T1000 (cell line): ENCODE results near the gene LYST.
"Not testable (repeated sequence)": the region's sequence is repeated elsewhere in the genome, so short reads cannot be mapped to it uniquely, and the experiment has no call there.

ENCODE experiments used
- DNase-seq: peaks from one replicate; lab custom pipeline; 2025; ENCODE audit warnings: mixed read lengths; lab: John Stamatoyannopoulos, UW

The LYST gene

DNA sequence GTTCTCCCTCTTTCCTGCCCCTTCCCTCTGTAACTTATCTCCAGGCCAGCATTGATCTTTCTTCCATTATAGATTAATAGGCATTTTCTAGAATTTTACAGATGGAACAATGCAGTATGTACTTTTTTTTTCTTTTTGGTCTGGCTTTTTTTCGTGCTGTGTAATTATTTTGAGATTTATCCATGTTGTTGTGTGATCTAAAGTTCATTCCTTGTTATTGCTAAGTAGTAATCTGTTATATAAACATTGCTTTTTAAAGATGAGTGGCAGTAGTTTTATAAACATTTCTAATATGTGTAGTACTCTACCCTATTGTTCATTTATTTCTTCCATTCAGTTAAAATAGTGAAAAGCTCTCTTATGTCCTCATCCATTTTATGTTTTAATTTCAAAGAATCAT, 5.9 kb downstream of the LYST start:
- DNase-seq = no peak

GRCh38 chr1:235859789-235860188, 6.9 kb downstream of the LYST start:
- no peak for DNase-seq

- DNase-seq = no peak
Observed at GRCh38 chr1:235858766-235859165, 7.9 kb downstream of the LYST start.

DNA sequence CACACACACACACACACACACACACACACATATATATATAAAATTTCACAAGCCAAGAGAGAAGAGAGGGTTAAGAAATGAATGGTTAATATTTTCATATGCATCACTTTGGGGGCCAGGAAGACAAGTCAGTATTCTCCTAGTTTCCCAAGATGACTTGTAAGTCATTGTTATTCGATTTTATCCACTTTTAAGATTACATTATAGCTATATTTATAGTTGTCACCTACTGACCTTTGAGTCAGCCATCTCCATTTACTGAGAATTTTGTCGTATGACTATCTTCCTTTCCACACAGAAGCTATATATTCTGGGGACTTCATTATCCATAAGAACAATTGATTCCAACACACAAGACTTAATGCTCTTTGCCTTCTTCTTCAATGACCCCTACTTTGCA, 8.9 kb downstream of the LYST start:
- no peak for DNase-seq

GRCh38 chr1:235855811-235856429, 10.8 kb downstream of the LYST start:
- no peak for DNase-seq

- DNase-seq = no peak
Observed at GRCh38 chr1:235854347-235854746, 12.4 kb downstream of the LYST start.

GRCh38 chr1:235853653-235854052, 13.1 kb downstream of the LYST start:
- no peak for DNase-seq

DNA sequence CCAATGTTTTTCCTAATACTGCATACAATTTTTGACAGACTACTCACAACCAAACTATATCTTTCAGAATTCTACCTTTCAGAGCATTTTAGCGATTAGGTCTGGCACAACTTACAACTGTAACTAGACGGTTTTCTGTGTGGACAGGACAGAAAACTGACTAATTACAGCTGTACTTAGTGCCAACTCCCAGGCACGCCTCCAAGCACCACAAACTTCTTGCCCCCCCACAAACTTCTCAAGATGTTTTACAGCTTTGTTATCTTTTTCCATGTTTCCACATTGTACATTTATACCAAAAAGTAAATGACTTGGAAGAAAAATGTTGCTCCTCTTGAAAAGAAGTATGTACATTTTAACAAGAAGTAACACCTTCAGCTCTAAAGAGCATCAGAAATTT, 13.8 kb downstream of the LYST start:
- DNase-seq = no peak

GRCh38 chr1:235851939-235852338, 14.8 kb downstream of the LYST start:
- DNase-seq = no peak

DNA sequence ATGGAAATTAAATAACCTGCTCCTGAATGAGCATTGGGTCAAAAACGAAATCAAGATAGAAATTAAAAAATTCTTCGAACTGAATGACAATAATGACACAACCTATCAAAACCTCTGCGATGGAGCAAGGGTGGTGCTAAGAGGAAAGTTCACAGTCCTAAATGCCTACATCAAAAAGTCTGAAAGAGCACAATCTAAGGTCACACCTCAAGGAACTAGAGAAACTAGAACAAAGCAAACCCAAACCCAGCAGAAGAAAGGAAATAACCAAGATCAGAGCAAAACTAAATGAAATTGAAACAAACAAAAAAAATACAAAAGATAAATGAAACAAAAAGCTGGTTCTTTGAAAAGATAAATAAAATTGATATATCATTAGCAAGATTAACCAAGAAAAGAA, 18.5 kb downstream of the LYST start:
- not testable (repeated sequence) for DNase-seq

DNA sequence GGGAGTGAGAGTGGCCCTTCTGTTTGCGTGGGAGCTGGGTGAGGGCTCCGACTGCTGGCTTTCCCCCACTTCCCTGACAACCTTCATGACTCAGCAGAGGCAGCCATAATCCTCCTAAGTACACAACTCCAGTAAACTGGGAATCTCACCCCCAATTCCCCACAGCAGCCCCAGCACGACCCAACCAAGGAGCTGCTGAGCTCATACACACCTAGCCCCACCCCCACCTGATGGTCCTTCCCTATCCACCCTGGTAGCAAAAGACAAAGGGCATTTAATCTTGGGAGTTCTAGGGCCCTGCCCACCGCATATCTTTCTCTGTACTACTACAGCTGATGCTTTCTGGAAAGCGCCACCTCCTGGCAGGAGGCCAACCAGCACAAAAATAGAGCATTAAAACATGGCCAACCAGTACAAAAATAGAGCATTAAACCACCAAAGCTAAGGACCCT, 21.0 kb downstream of the LYST start:
- DNase-seq = not testable (repeated sequence)

- no peak for DNase-seq
Observed at GRCh38 chr1:235844776-235845175, 21.9 kb downstream of the LYST start.

DNA sequence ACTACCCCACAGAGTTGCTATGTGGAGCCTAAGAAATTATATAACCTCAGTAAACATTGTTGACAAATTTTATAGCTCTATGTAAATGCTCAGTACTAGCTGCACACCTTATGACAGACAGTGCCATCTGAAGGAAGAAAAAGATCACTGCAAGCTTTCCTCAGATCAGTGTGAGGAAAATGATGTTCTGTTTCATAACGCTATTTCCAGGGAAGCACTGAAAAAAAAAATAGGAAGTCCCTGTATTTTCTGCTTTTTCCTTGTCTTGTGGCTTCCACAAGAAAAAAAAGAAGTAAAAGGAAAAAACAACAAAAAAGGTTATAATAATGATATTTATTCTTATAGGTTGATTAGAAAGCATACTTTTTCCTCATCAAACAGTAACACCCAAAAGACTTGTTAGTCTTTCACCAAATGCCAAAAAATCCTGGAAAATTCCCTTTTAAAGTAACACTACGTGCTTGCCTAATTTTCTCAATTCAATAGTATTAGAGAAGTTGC, 23.2 kb downstream of the LYST start:
- no peak for DNase-seq

GRCh38 chr1:235841938-235842545, 24.7 kb downstream of the LYST start:
- no peak for DNase-seq

- DNase-seq = no peak
Observed at GRCh38 chr1:235838021-235838420, 28.7 kb downstream of the LYST start.

DNA sequence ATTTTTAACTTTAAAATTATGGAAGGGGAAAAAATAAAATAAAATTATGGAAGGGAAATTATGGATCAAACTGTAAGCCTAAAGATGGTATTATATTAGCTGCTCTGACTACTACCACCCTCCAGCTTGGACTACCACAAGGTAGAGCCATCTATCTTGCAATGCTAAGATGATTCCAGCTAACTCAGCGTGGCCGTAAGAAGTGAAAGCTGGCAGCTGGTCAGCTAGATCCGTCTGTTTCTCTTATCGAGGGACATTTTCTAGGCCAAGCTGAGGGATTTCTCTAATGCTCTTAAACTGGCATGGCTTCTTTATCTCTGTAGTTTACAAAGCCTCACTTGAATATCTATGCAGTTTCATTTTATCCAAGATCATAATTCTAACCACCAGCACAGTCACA, 31.5 kb downstream of the LYST start:
- no peak for DNase-seq

- no peak for DNase-seq
Observed at GRCh38 chr1:235834620-235835019, 32.1 kb downstream of the LYST start.

- no peak for DNase-seq
Observed at GRCh38 chr1:235832011-235832410, 34.7 kb downstream of the LYST start.

GRCh38 chr1:235831148-235831547, 35.6 kb downstream of the LYST start:
- DNase-seq = no peak

GRCh38 chr1:235826102-235826854, 40.4 kb downstream of the LYST start:
- DNase-seq = no peak

GRCh38 chr1:235825229-235825628, 41.5 kb downstream of the LYST start:
- no peak for DNase-seq

DNA sequence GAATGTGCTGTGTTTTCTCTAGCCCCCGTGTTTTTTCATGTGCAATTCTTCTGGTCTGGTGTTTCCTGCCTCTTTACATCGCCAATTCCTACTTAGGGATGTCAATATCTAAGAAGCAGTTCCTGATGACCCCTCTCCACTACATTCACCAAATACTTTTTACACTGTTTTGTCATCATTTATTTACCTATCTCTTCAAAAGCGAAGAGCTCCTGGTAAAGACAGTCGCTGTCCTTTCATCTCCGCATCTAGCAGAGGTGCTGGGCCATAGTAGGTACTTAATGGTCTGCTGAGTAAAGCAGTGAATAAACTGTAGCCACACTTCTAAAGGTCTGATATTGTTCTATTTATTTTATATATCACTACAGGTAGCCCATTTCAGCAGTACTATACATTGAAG, 43.0 kb downstream of the LYST start:
- DNase-seq = no peak

DNA sequence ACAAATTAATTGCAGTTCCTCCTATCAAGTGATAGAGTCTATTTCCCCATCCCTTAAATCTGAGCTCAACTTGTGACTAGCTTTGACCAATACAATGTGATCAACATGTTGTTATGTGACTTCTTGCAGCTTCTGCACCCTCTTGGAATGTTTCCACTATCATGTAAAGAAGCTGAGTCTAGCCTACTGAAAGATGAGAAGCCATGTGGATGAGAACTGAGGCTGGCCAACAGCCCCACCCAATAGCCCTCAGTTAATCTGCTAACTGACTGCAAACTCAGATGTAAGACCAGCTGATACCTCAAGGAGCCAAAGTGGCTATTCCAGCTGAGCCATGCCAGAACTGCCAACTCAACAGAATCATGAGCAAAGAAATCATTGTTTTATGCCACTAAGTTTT, 44.0 kb downstream of the LYST start:
- no peak for DNase-seq
